H1 (cell line): ENCODE measurements around the gene ACOT7. TPM values are rescaled to one million over a fixed set of nuclear protein-coding genes. Genes with fewer than 3 reads are reported as not detected.

Source experiments
- CTCF ChIA-PET: fragments of 300-600 bp; sonication (Branson Sonifier 250); formaldehyde crosslinking; loops from one replicate; lab custom pipeline; 2021; ENCODE audit not compliant: partially characterized antibody; lab: Charles Lee
- POLR2A ChIA-PET: fragments of 300-600 bp; sonication (Branson Sonifier 250); formaldehyde crosslinking; loops from one replicate; lab custom pipeline; 2021; ENCODE audit warnings: inconsistent platforms; ENCODE audit not compliant: partially characterized antibody; lab: Charles Lee
- DNase-seq, 2 experiments: peaks; one replicate each; pipeline versions ENCODE4 v3.0.0 to v3.0.0-alpha.2; 2010 to 2022; ENCODE audit warnings: low spot score in 2 of 2, low read depth in 1 of 2, mixed read lengths in 1 of 2
- FAIRE-seq: peaks from 2 replicates; lab custom pipeline; 2011; peaks lifted over from hg19 to GRCh38; lab: Jason Lieb, UNC
- H2AFZ ChIP-seq: 2 replicates; pipeline ENCODE4 v1.8.1; 2012; ENCODE audit warnings: low read length, inconsistent platforms
- H2AK5ac ChIP-seq: 2 replicates; pipeline ENCODE4 v1.6.1; 2013; ENCODE audit warnings: low read depth, low read length
- H2BK120ac ChIP-seq: replicated peaks from 2 replicates; pipeline ENCODE3; 2013; ENCODE audit warnings: low read depth, low read length, inconsistent platforms
- H2BK12ac ChIP-seq: 2 replicates; pipeline ENCODE4 v1.6.1; 2013; ENCODE audit warnings: low read depth, low read length
- H2BK15ac ChIP-seq: 2 replicates; pipeline ENCODE4 v1.6.1; 2013; ENCODE audit warnings: low read length
- H2BK20ac ChIP-seq: 2 replicates; pipeline ENCODE4 v1.6.1; 2013; ENCODE audit warnings: low read length
- H2BK5ac ChIP-seq: 2 replicates; pipeline ENCODE4 v1.6.1; 2013; ENCODE audit warnings: low read depth, low read length
- H3K14ac ChIP-seq: 2 replicates; pipeline ENCODE4 v1.6.1; 2013; ENCODE audit warnings: inconsistent platforms; ENCODE audit not compliant: insufficient read length
- H3K18ac ChIP-seq: 2 replicates; pipeline ENCODE4 v1.6.1; 2013; ENCODE audit warnings: low read length; ENCODE audit errors: extremely low read depth
- H3K23ac ChIP-seq: 2 replicates; pipeline ENCODE4 v1.6.1; 2013; ENCODE audit warnings: inconsistent platforms; ENCODE audit not compliant: insufficient read length
- H3K23me2 ChIP-seq: 2 replicates; pipeline ENCODE4 v1.6.1; 2013; ENCODE audit warnings: low read depth, low read length
- H3K27ac ChIP-seq: 2 replicates; pipeline ENCODE4 v1.6.1; 2011; ENCODE audit warnings: low read depth, low read length, inconsistent platforms
- H3K27me3 ChIP-seq, 4 experiments: replicated peaks in 1 of 4; 1 replicate in 1 of 4; 2 replicates in 3 of 4; pipeline versions ENCODE4 v1.6.1 to v1.8.1; 2011 to 2013; ENCODE audit warnings: low read length in 3 of 4, mild to moderate bottlenecking in 3 of 4, inconsistent platforms in 2 of 4, mixed read lengths in 2 of 4, moderate library complexity in 1 of 4; ENCODE audit not compliant: control insufficient read depth in 3 of 4, insufficient read depth in 3 of 4; ENCODE audit errors: extremely low read depth in 1 of 4
- H3K36me3 ChIP-seq, 4 experiments: 2 replicates each; pipeline versions ENCODE4 v1.6.1 to v1.8.1; 2011 to 2013; ENCODE audit warnings: mild to moderate bottlenecking in 4 of 4, low read length in 3 of 4, moderate library complexity in 2 of 4, control low read depth in 1 of 4, inconsistent platforms in 1 of 4; ENCODE audit not compliant: insufficient read depth in 4 of 4, control insufficient read depth in 2 of 4
- H3K4ac ChIP-seq: replicated peaks from 2 replicates; pipeline ENCODE3; 2013; ENCODE audit warnings: low read length, low read depth, mixed read lengths, inconsistent platforms; ENCODE audit not compliant: insufficient read length
- H3K4me1 ChIP-seq, 4 experiments: replicated peaks in 1 of 4; 1 replicate in 1 of 4; 2 replicates in 3 of 4; pipeline versions ENCODE4 v1.6.1 to v1.8.1; 2011 to 2013; ENCODE audit warnings: low read length in 3 of 4, inconsistent platforms in 2 of 4, mixed read lengths in 1 of 4; ENCODE audit not compliant: insufficient read depth in 4 of 4, control insufficient read depth in 3 of 4
- H3K4me2 ChIP-seq, 2 experiments: 2 replicates each; pipeline versions ENCODE4 v1.6.1 to v1.8.1; 2011 to 2013; ENCODE audit warnings: low read depth in 2 of 2, low read length in 2 of 2, control low read depth in 1 of 2, inconsistent platforms in 1 of 2, mild to moderate bottlenecking in 1 of 2; ENCODE audit not compliant: insufficient read depth in 1 of 2
- H3K4me3 ChIP-seq, 4 experiments: fragments of 200-600, 300-600 bp in 1 of 4; sonication (generic), shearing (Covaris generic), sonication (Bioruptor Twin) in 1 of 4; 2 replicates each; pipeline versions ENCODE4 v1.5.1 to v1.8.1; 2011 to 2016; ENCODE audit warnings: low read length in 4 of 4, low read depth in 3 of 4, control low read depth in 2 of 4, inconsistent platforms in 2 of 4, mild to moderate bottlenecking in 2 of 4, mixed read lengths in 1 of 4, moderate library complexity in 1 of 4; ENCODE audit not compliant: insufficient read depth in 2 of 4; ENCODE audit errors: extremely low read depth in 1 of 4
- H3K56ac ChIP-seq: replicated peaks from 2 replicates; pipeline ENCODE3; 2013; ENCODE audit warnings: low read depth, mild to moderate bottlenecking, mixed read lengths, low read length, inconsistent platforms; ENCODE audit not compliant: insufficient read length
- H3K79me1 ChIP-seq: 2 replicates; pipeline ENCODE4 v1.6.1; 2013; ENCODE audit warnings: low read depth, low read length, control low read depth
- H3K79me2 ChIP-seq, 2 experiments: 2 replicates each; pipeline versions ENCODE4 v1.6.1 to v1.8.1; 2012 to 2013; ENCODE audit warnings: low read length in 2 of 2, mild to moderate bottlenecking in 2 of 2, inconsistent platforms in 1 of 2; ENCODE audit not compliant: insufficient read depth in 2 of 2, control insufficient read depth in 1 of 2
- H3K9ac ChIP-seq, 4 experiments: replicated peaks in 1 of 4; 1 replicate in 1 of 4; 2 replicates in 3 of 4; pipeline versions ENCODE4 v1.6.1 to v1.8.1; 2011 to 2013; ENCODE audit warnings: low read depth in 3 of 4, low read length in 3 of 4, control low read depth in 2 of 4, mild to moderate bottlenecking in 2 of 4, moderate library complexity in 2 of 4, inconsistent platforms in 1 of 4; ENCODE audit errors: extremely low read depth in 1 of 4
- H3K9me3 ChIP-seq, 2 experiments: 2 replicates each; pipeline versions ENCODE4 v1.6.1 to v1.8.1; 2012 to 2013; ENCODE audit warnings: mild to moderate bottlenecking in 2 of 2, moderate library complexity in 2 of 2, control low read depth in 1 of 2, inconsistent platforms in 1 of 2, low read depth in 1 of 2, low read length in 1 of 2, mixed read lengths in 1 of 2; ENCODE audit not compliant: insufficient read depth in 2 of 2
- H4K20me1 ChIP-seq, 2 experiments: replicated peaks in 1 of 2; 2 replicates each; pipeline versions ENCODE3 to v1.8.1; 2011 to 2013; ENCODE audit warnings: inconsistent platforms in 2 of 2, low read length in 2 of 2, mild to moderate bottlenecking in 1 of 2; ENCODE audit not compliant: insufficient read depth in 2 of 2, control insufficient read depth in 1 of 2
- H4K5ac ChIP-seq: 2 replicates; pipeline ENCODE4 v1.6.1; 2013; ENCODE audit warnings: low read length, low read depth, mixed read lengths, inconsistent platforms; ENCODE audit not compliant: insufficient read length
- H4K8ac ChIP-seq: 2 replicates; pipeline ENCODE4 v1.8.0; 2013; ENCODE audit warnings: mild to moderate bottlenecking, moderate library complexity, low read length, inconsistent platforms; ENCODE audit not compliant: insufficient read depth; ENCODE audit errors: extremely low read depth
- H4K91ac ChIP-seq: replicated peaks from 2 replicates; pipeline ENCODE3; 2013; ENCODE audit warnings: low read length, mixed read lengths, inconsistent platforms; ENCODE audit not compliant: insufficient read length
- JUN ChIP-seq: IDR thresholded peaks from 2 replicates; pipeline ENCODE4 v1.6.1; 2011; ENCODE audit warnings: low read depth, mild to moderate bottlenecking, improper control_type of control experiment, low read length
- WGBS, 2 experiments: shearing (Covaris generic) in 1 of 2; methylation state at CpG; one replicate each; pipeline versions ENCODE4 v1.1.6 to v1.1.7; 2013 to 2015; ENCODE audit warnings: low lambda C conversion rate in 2 of 2, mixed read lengths in 2 of 2, inconsistent platforms in 1 of 2, low coverage in 1 of 2, missing lambda C conversion rate in 1 of 2; ENCODE audit not compliant: insufficient replicate concordance in 2 of 2, insufficient coverage in 1 of 2, insufficient read length in 1 of 2; ENCODE audit errors: extremely low coverage in 1 of 2, missing lambda C conversion rate in 1 of 2; 5-methylcytosine and 5-hydroxymethylcytosine counted together
- polyA plus RNA-seq, 7 experiments: library from polyadenylated mRNA; depleted of rRNA in 3 of 7; stranded (reverse) in 5 of 7; unstranded in 2 of 7; fragments of >200 nt in 5 of 7; fragments of 200-250 nt in 2 of 7; gene quantifications; 1 replicate in 5 of 7; 2 replicates in 1 of 7; 4 replicates in 1 of 7; pipeline versions ENCODE4 v1.2.1 to v1.2.3, GENCODE V29; 2011 to 2013; ENCODE audit warnings: missing spikeins in 2 of 7, mixed read lengths in 2 of 7
- total RNA-seq: library from RNA; stranded (reverse); fragmentation: NEBNext Ultra II Directional; extraction: Animal tissue kit (Norgen Biotek cat#: 25700); gene quantifications from 2 replicates; pipeline ENCODE4 v1.2.1, GENCODE V29; 2021

Gene ACOT7
- total and polyA plus RNA-seq, 2 of the 8 experiments (the other 6 are each of a cell fraction or from before 2014, with no cell fraction given): 151 to 214 TPM

- Histone ChIP-seq H3K27me3 (no peaks in the 10 kb centered on the region), H3K23me2 (no peaks in the 10 kb centered on the region), H2BK5ac (no peak overlapping the region), H4K20me1 (peaks cover 2 to 5% of the 10 kb centered on the region in 2 experiments), H3K36me3 (peaks cover 0 to 8% (median 2%) of the 10 kb centered on the region in 4 experiments; a peak in 4 of 8 replicates), H4K5ac (no peak overlapping the region), H2AFZ (no peak overlapping the region), H3K4me2 (no peak overlapping the region), H3K27ac (no peak overlapping the region), H3K79me2 (no peaks in the 10 kb centered on the region; a peak in 1 of 4 replicates), H2BK15ac (no peak overlapping the region), H3K4ac (no peak overlapping the region), H4K91ac (no peak overlapping the region), H2BK120ac (no peak overlapping the region), H4K8ac (no peak overlapping the region; the same call in 1 of the 2 replicates), H2AK5ac (no peak overlapping the region), H2BK12ac (no peak overlapping the region), H3K4me3 (no peak overlapping the region), H3K18ac (no peak overlapping the region), H3K56ac (no peak overlapping the region), H3K14ac (no peak overlapping the region), H2BK20ac (no peak overlapping the region), H3K9me3 (no peaks in the 10 kb centered on the region), H3K9ac (no peak overlapping the region), H3K79me1 (peaks cover 4% of the 10 kb centered on the region), H3K23ac (no peak overlapping the region), H3K4me1 (peaks cover 0 to 7% (median 3%) of the 10 kb centered on the region in 4 experiments; a peak in 4 of 7 replicates)
- POLR2A ChIA-PET: interaction anchor here (0.9 to 2.0 kb wide), 3 partner anchors 11 to 125 kb away, joined by 3 to 5 read pairs (median 4); partner anchors contain the start of gene RNF207
- CTCF ChIA-PET: interaction anchor here (0.6 to 15.2 kb wide), 13 partner anchors 11 to 228 kb away, joined by 3 to 280 read pairs (median 8); partner anchors contain the start of gene HES3
- TF ChIP-seq JUN: no peak
- no peak for DNase-seq
- WGBS, 2 experiments: 91% methylated on average over 18 of the region's 18 CpGs; no CpG with 5 or more reads in 1 of the 2 experiments
- FAIRE-seq: no peak
These were observed 61.9 kb downstream of the ACOT7 start for GRCh38 chr1:6331543-6332273.
